Measurements from ENCODE around the gene PSG5.
A peak's percentile ranks its signal among the peaks of the same experiment; 100 is the strongest.
"Not testable (repeated sequence)": the region's sequence is repeated elsewhere in the genome, so short reads cannot be mapped to it uniquely, and the experiment has no call there.

The PSG5 gene

DNA sequence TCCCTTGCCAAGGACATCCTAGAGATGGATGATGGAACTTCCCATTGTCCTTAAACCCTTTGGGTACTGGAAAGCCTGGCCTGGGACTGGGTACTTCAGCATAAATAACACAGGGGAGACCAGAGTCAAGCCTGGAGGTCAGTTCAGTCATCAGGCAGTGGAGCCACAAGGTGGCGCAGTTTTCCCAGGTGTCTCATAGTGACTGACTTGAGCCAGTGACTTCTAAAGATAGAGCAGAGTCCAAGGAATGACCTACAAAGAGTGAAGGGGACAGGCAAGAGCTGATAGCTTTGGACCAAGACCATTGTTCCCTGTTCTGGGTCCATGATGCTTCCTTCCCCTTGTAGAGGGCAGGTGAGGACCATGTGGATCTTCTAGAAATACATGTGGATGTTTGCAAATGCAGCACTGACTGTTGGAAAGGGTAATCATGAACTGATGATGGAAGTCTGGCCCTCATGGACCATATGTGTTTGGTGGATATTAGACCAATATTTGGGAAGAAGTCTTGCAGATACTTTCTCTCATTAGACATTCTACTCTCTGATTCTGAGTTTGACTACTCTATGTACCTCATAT lies 6.7 kb downstream of the PSG5 start:
- H3K27ac Mint-ChIP-seq; DNase-seq; H3K4me3 Mint-ChIP-seq; H3K36me3 Mint-ChIP-seq (ENCODE audit: low read depth); H3K4me1 Mint-ChIP-seq; H3K27me3 Mint-ChIP-seq (ENCODE audit: low read depth, poor library complexity): not testable (repeated sequence)
- peaks cover 73% of the 10 kb centered on the region for H3K9me3 Mint-ChIP-seq

DNA sequence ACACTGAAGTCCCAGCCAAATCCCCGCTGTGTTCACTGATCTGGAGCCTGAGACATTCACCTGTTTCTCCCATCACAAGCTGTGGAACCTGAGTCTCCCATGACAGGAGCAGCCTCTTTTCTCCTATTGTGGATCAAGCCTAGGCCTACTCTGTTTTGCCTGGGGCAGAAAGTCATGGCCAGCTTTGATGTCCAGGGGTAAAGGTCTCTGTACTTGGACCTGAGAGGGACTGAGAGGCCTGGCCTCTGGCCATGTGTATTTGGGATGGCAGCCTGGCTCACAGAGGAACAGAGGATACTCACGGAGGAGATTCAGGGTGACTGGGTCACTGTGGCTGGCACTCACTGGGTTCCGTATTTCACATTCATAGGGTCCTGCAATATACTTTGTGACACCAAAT lies 7.8 kb downstream of the PSG5 start:
- DNase-seq; H3K4me3 Mint-ChIP-seq; H3K27ac Mint-ChIP-seq; H3K36me3 Mint-ChIP-seq (ENCODE audit: low read depth); H3K27me3 Mint-ChIP-seq (ENCODE audit: low read depth, poor library complexity); H3K4me1 Mint-ChIP-seq: not testable (repeated sequence)
- peaks cover 82% of the 10 kb centered on the region for H3K9me3 Mint-ChIP-seq

DNA sequence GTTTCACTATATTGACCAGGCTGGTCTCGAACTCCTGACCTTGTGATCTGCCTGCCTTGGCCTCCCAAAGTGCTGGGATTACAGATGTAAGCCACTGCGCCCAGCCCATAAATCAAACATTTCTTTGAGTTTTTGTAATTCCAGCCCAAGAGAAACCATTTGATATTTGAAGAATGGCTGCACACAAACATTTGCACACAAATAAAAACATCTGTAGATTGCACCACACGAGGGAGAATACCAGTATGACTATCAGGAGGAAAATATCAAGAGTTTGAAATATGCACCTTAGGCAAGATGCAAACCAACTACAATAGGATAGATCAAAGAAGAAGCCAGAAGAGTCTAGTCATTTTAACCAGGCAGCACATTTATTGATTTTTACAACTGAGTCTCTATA lies 20.4 kb downstream of the PSG5 start:
- H3K4me3 Mint-ChIP-seq; H3K27ac Mint-ChIP-seq; H3K27me3 Mint-ChIP-seq (ENCODE audit: low read depth, poor library complexity); H3K4me1 Mint-ChIP-seq; H3K36me3 Mint-ChIP-seq (ENCODE audit: low read depth); DNase-seq: not testable (repeated sequence)
- peaks cover 82% of the 10 kb centered on the region for H3K9me3 Mint-ChIP-seq

DNA sequence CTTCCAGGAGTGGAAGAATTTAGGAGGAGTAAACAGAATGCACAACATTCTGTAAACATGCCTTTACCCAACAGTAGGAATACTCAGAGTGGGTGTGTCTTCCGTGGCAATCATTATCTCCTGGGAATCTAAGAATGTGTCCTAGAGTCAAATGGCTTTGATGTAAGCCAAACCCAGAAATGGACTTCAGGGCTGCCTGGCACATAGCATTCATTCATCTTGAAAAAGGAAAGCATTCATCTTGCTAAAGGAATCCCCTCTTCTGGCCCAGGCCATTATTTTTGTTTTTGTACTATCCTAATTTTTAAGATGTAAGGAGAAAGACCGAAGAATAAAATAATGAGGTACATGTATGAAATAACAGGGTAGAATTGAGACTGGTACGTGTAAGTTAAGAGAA lies 23.2 kb downstream of the PSG5 start:
- H3K9me3 Mint-ChIP-seq = peaks cover 76% of the 10 kb centered on the region
- not testable (repeated sequence) for H3K27ac Mint-ChIP-seq; H3K36me3 Mint-ChIP-seq (ENCODE audit: low read depth); H3K4me3 Mint-ChIP-seq; H3K4me1 Mint-ChIP-seq; H3K27me3 Mint-ChIP-seq (ENCODE audit: low read depth, poor library complexity); DNase-seq

DNA sequence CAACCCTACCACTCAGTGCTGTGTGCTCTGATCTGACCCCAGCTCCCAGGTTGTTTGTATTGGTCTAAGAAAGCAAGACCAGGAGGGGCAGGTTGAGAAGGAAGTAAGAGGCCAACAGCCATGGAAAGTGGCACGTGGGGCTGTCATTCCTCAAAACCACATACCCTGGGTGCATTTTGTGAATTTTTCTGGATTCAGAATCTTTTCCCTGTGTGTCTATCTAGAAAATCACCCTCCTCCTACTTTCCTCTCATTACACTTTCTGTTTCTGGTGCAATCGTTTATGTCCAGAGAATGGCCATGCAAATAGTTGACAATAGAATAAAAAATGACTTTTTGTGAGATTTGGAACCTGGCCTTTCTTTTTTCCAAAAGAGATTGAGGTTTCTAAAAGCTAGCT lies 24.1 kb downstream of the PSG5 start:
- H3K4me1 Mint-ChIP-seq; DNase-seq; H3K4me3 Mint-ChIP-seq; H3K36me3 Mint-ChIP-seq (ENCODE audit: low read depth); H3K27ac Mint-ChIP-seq; H3K27me3 Mint-ChIP-seq (ENCODE audit: low read depth, poor library complexity): not testable (repeated sequence)
- peaks cover 77% of the 10 kb centered on the region for H3K9me3 Mint-ChIP-seq

DNA sequence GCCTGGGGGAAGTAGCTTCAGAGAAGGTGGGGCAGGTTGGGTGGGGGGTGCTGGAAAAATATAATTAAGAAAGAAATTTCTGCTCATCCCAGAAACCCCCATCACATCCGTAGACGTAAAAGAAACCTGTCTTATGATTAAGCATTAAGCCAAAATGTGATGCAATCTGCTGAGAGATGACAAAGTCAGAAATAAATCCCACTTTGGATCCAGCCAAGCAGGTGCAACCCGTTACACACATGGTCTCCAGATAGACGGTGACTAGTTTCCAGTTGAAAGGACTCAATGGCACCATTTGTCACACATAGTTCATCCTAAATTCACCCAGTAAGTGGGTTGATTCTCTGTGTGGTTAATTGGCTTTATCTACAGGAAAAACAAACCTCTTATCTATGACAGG lies 34.1 kb downstream of the PSG5 start:
- H3K36me3 Mint-ChIP-seq (ENCODE audit: low read depth) = no peaks in the 10 kb centered on the region
- H3K4me1 Mint-ChIP-seq = no peaks in the 10 kb centered on the region
- no peak overlapping the region for H3K27ac Mint-ChIP-seq
- TF ChIP-seq, protein P1, sequence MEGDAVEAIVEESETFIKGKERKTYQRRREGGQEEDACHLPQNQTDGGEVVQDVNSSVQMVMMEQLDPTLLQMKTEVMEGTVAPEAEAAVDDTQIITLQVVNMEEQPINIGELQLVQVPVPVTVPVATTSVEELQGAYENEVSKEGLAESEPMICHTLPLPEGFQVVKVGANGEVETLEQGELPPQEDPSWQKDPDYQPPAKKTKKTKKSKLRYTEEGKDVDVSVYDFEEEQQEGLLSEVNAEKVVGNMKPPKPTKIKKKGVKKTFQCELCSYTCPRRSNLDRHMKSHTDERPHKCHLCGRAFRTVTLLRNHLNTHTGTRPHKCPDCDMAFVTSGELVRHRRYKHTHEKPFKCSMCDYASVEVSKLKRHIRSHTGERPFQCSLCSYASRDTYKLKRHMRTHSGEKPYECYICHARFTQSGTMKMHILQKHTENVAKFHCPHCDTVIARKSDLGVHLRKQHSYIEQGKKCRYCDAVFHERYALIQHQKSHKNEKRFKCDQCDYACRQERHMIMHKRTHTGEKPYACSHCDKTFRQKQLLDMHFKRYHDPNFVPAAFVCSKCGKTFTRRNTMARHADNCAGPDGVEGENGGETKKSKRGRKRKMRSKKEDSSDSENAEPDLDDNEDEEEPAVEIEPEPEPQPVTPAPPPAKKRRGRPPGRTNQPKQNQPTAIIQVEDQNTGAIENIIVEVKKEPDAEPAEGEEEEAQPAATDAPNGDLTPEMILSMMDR (IDR thresholded peaks at IDR 0.05) = no peak
- H3K4me3 Mint-ChIP-seq = no peak overlapping the region
- no peak for DNase-seq
- peaks cover 86% of the 10 kb centered on the region for H3K9me3 Mint-ChIP-seq
- H3K27me3 Mint-ChIP-seq (ENCODE audit: low read depth, poor library complexity) = peaks cover 4% of the 10 kb centered on the region

DNA sequence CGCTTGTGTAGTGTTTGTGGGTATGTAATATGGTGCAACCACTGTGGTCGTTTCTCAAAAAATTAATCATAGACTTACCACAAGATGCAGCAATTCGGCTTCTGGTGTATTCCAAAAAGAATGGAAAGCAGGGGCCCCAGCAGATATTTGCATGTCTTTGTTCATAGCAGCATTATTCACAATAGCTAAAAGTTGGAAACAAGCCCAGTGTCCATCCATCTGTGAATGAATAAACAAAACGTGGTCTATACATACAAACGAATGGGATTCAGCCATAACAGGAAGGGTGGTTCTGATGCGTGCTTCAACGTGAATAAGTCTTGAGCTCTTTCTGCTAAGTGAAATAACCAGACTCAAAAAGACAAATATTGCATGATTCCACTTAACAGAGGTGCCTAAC lies 36.5 kb downstream of the PSG5 start:
- Mint-ChIP-seq H3K9me3 (peaks cover 89% of the 10 kb centered on the region), H3K4me3 (peak overlapping the region; percentile 11)
- H3K27ac Mint-ChIP-seq; H3K27me3 Mint-ChIP-seq (ENCODE audit: low read depth, poor library complexity); H3K4me1 Mint-ChIP-seq; DNase-seq; H3K36me3 Mint-ChIP-seq (ENCODE audit: low read depth): not testable (repeated sequence)

DNA sequence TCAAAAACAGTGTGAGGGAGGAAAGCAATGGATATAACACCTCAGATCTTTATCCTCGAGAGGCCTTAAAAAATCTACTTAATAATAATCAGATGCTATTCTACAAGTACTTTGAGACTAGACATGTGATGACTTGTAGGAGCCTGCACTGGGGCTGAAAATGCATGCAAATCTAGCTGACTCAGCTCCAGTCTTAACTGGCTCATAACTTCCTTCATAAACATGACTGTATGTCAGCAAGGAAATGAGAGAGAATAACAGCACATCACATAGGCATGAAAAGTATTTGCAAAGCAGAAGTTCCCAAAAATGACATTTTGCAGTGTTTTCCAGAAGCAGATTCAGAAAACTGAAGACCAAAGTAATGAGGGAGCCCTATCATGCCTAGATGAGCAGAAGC lies 38.1 kb downstream of the PSG5 start:
- H3K36me3 Mint-ChIP-seq (ENCODE audit: low read depth) = no peaks in the 10 kb centered on the region
- no peaks in the 10 kb centered on the region for H3K4me1 Mint-ChIP-seq
- TF ChIP-seq, protein P1 (IDR thresholded peaks at IDR 0.05) = no peak
- no peak for DNase-seq
- H3K9me3 Mint-ChIP-seq = peaks cover 86% of the 10 kb centered on the region
- H3K27me3 Mint-ChIP-seq (ENCODE audit: low read depth, poor library complexity) = peaks cover 4% of the 10 kb centered on the region
- no peak overlapping the region for H3K27ac Mint-ChIP-seq
- no peak overlapping the region for H3K4me3 Mint-ChIP-seq

DNA sequence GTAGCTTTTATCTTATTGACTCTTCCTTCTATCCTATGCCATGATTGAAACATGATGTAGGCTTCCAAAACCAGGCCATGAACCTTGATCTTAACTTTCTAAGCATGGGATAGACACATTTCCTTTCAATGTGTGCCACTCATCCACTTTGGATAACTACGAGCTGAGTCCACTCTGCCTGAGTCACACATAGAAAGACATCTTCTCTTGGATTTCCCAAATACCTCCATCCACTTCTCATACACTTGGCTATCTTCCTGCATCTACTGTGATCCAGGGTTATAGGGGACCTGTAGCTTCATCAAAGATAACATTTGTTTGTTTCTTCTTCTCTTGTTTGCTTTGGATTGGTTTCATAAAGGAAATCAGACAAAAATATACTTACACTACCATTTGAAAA lies 44.6 kb downstream of the PSG5 start:
- H3K4me1 Mint-ChIP-seq; H3K4me3 Mint-ChIP-seq; DNase-seq; H3K27me3 Mint-ChIP-seq (ENCODE audit: low read depth, poor library complexity); H3K36me3 Mint-ChIP-seq (ENCODE audit: low read depth); H3K27ac Mint-ChIP-seq: not testable (repeated sequence)
- H3K9me3 Mint-ChIP-seq = peaks cover 73% of the 10 kb centered on the region
